Ishikawa (cell line): ENCODE results near the gene OR51B5.

ENCODE experiments used
- CEBPB ChIP-seq: IDR thresholded peaks from 2 replicates; pipeline ENCODE4 v1.6.1; 2012
- CREB1 ChIP-seq: IDR thresholded peaks from 2 replicates; pipeline ENCODE4 v1.6.1; 2012; ENCODE audit warnings: low read depth
- EGR1 ChIP-seq: IDR thresholded peaks from 2 replicates; pipeline ENCODE4 v1.6.1; 2012
- EP300 ChIP-seq: IDR thresholded peaks from 2 replicates; pipeline ENCODE4 v1.6.1; 2012; ENCODE audit warnings: borderline replicate concordance
- FOXM1 ChIP-seq: IDR thresholded peaks from 2 replicates; pipeline ENCODE4 v1.6.1; 2012; ENCODE audit warnings: low read depth, borderline replicate concordance
- NFIC ChIP-seq: IDR thresholded peaks from 2 replicates; pipeline ENCODE4 v1.6.1; 2012
- RAD21 ChIP-seq: IDR thresholded peaks from 2 replicates; pipeline ENCODE4 v1.6.1; 2012; ENCODE audit warnings: low read depth
- TAF1 ChIP-seq: IDR thresholded peaks from 2 replicates; pipeline ENCODE4 v1.6.1; 2012; ENCODE audit warnings: low read depth, mild to moderate bottlenecking
- TCF12 ChIP-seq: IDR thresholded peaks from 2 replicates; pipeline ENCODE4 v1.6.1; 2012; ENCODE audit warnings: low read depth
- TEAD4 ChIP-seq: IDR thresholded peaks from 2 replicates; pipeline ENCODE4 v1.6.1; 2012
- YY1 ChIP-seq: IDR thresholded peaks from 2 replicates; pipeline ENCODE4 v1.6.1; 2012; ENCODE audit warnings: low read depth
- ZBTB7A ChIP-seq: IDR thresholded peaks from 2 replicates; pipeline ENCODE4 v1.6.1; 2012; ENCODE audit warnings: low read depth
- TF ChIP-seq, protein P1 (sequence below): IDR thresholded peaks from 2 replicates; pipeline ENCODE4 v1.6.1; 2012; ENCODE audit warnings: low read depth, mild to moderate bottlenecking
- TF ChIP-seq, protein P2 (sequence below): IDR thresholded peaks from 2 replicates; pipeline ENCODE4 v1.6.1; 2012
- TF ChIP-seq, protein P3 (sequence below): IDR thresholded peaks from 2 replicates; pipeline ENCODE4 v1.6.1; 2012

The OR51B5 gene

DNA sequence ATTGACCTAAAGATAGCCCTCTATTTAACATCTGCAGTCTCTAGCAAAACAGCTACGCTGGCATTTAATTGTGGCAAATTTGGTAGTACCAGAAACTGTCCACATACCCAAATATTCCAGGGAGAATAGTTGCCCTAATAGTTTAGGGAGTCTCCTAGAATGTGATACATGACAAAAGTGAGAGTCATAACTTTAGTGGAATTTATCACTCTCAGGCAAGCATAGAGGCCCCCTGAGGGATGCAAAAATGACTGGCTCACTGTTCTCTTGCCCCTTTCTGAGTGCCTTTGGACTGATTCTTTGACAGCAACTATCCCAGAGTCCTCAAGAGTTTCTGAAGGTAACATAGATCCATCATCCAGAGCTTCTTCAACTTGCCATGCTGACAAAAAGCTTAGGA, 39.3 kb downstream of the OR51B5 start:
- TF ChIP-seq, protein P1, sequence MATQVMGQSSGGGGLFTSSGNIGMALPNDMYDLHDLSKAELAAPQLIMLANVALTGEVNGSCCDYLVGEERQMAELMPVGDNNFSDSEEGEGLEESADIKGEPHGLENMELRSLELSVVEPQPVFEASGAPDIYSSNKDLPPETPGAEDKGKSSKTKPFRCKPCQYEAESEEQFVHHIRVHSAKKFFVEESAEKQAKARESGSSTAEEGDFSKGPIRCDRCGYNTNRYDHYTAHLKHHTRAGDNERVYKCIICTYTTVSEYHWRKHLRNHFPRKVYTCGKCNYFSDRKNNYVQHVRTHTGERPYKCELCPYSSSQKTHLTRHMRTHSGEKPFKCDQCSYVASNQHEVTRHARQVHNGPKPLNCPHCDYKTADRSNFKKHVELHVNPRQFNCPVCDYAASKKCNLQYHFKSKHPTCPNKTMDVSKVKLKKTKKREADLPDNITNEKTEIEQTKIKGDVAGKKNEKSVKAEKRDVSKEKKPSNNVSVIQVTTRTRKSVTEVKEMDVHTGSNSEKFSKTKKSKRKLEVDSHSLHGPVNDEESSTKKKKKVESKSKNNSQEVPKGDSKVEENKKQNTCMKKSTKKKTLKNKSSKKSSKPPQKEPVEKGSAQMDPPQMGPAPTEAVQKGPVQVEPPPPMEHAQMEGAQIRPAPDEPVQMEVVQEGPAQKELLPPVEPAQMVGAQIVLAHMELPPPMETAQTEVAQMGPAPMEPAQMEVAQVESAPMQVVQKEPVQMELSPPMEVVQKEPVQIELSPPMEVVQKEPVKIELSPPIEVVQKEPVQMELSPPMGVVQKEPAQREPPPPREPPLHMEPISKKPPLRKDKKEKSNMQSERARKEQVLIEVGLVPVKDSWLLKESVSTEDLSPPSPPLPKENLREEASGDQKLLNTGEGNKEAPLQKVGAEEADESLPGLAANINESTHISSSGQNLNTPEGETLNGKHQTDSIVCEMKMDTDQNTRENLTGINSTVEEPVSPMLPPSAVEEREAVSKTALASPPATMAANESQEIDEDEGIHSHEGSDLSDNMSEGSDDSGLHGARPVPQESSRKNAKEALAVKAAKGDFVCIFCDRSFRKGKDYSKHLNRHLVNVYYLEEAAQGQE, result no peak
- TF ChIP-seq TEAD4 (no peak), ZBTB7A (no peak), EGR1 (no peak), EP300 (no peak)

DNA sequence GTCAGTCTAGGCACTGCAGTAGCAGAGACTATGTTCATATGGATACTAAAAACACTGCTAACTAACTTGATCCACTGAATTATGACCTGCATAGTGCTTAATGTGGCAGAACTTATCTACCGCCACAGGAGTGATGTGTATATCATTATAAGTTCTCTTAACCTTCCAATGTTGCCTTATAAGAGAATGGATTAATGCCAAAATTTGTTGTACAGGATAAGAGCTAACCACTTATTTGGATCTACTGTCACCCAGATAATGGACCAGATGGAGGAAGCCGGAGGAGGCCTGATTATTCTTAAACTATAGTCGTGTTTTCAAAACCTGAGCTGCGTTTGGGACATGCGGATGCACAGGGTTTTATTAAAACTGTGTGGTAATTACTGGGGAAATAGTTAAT, 39.7 kb downstream of the OR51B5 start:
- TF ChIP-seq, protein P2, sequence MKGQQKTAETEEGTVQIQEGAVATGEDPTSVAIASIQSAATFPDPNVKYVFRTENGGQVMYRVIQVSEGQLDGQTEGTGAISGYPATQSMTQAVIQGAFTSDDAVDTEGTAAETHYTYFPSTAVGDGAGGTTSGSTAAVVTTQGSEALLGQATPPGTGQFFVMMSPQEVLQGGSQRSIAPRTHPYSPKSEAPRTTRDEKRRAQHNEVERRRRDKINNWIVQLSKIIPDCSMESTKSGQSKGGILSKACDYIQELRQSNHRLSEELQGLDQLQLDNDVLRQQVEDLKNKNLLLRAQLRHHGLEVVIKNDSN, result no peak
- TF ChIP-seq FOXM1, result no peak
- no peak for TF ChIP-seq TAF1
- TF ChIP-seq CEBPB, result no peak
- TF ChIP-seq EP300, result no peak
- TF ChIP-seq YY1, result no peak
- TF ChIP-seq, protein P3, sequence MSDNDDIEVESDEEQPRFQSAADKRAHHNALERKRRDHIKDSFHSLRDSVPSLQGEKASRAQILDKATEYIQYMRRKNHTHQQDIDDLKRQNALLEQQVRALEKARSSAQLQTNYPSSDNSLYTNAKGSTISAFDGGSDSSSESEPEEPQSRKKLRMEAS, result no peak
- no peak for TF ChIP-seq RAD21
- TF ChIP-seq EGR1, result no peak
- TF ChIP-seq NFIC, result no peak
- TF ChIP-seq TEAD4, result no peak
- no peak for TF ChIP-seq CREB1
- no peak for TF ChIP-seq TCF12
- TF ChIP-seq ZBTB7A, result no peak
- TF ChIP-seq, protein P1, result no peak

DNA sequence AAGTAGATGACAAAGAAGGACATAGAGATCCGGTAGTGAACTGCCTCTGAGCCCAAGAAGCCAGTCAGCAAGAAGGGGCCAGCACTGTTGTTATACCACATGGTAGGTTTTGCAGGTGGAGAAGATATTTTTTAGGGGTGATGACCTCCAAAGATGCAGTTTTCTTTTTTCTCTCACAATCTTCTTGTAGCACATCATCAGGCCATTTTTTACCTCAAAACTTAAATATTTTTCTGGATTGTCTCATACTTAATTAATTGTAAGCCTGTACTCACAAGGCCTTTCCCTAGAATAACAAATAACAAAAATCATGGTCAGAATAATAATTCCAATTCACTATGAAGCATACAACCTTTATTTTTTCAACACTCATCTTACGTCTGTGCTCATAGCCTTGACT, 41.5 kb downstream of the OR51B5 start, which contains the start of gene OR51B4:
TSS of gene OR51B4 (minus strand) at position 101 of the 400 bp plus-strand sequence. CDS start at position 101, 0 bp downstream.
- TF ChIP-seq ZBTB7A (no peak), YY1 (no peak), CEBPB (no peak), EGR1 (no peak), TCF12 (no peak), RAD21 (no peak)
- TF ChIP-seq, protein P1, result no peak

DNA sequence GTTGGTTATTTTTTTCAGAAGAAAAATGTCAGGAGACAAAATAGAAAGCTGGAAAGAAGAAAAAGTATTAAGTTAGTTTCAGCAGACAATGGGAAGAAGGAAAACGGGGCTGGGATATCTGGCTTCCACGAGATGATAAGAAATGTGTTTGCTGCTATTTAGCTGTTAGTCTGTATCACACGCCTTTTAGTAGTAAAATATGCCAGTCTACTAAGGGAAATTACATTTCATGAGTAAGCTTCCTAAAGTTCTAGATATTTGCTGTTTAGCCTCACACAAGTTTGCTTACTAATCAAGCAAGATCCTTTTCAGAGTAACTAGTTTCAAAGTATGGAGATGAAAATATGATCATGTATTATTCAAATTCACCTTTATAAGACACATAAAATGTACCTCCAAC, 43.1 kb downstream of the OR51B5 start:
- TF ChIP-seq EGR1, result no peak
- no peak for TF ChIP-seq TCF12
- no peak for TF ChIP-seq CEBPB
- no peak for TF ChIP-seq NFIC
- no peak for TF ChIP-seq EP300
- TF ChIP-seq CREB1, result no peak
- TF ChIP-seq, protein P3, result no peak
- TF ChIP-seq YY1, result no peak
- no peak for TF ChIP-seq ZBTB7A
- TF ChIP-seq FOXM1, result no peak
- TF ChIP-seq, protein P1, result no peak
- no peak for TF ChIP-seq TAF1
- TF ChIP-seq, protein P2, result no peak
- TF ChIP-seq RAD21, result no peak
- no peak for TF ChIP-seq TEAD4
